PC-9 (cell line): ENCODE data around the gene ETF1. TPM values are rescaled to one million over a fixed set of nuclear protein-coding genes. Genes with fewer than 3 reads are reported as not detected.

Experiments used
- BruUV-seq: library from RNA; stranded (reverse); fragments of 400-500 nt; replicated peaks from 2 replicates; lab custom pipeline; 2021; lab: Mats Ljungman, UMichigan
- CTCF ChIA-PET: fragments of 300-600 bp; sonication (Branson Sonifier 250); formaldehyde crosslinking; loops from one replicate; lab custom pipeline; 2022; ENCODE audit warnings: antibody characterized with exemption; lab: Charles Lee
- POLR2A ChIA-PET: fragments of 300-600 bp; sonication (Branson Sonifier 250); formaldehyde crosslinking; loops from one replicate; lab custom pipeline; 2022; ENCODE audit warnings: antibody characterized with exemption; ENCODE audit not compliant: unreplicated experiment; lab: Charles Lee
- DNase-seq, 2 experiments: peaks; one replicate each; pipeline versions ENCODE4 v3.0.0 to v3.0.0-alpha.2; 2015 to 2022; ENCODE audit warnings: mixed read lengths in 1 of 2
- H2AFZ ChIP-seq: fragments of 200-600 bp; sonication (generic); 2 replicates; pipeline ENCODE4 v1.8.1; 2017; ENCODE audit warnings: antibody characterized with exemption
- H3F3A ChIP-seq: fragments of 200-600 bp; sonication (generic); 2 replicates; pipeline ENCODE4 v1.8.1; 2017; ENCODE audit warnings: antibody characterized with exemption, mild to moderate bottlenecking, low read depth; ENCODE audit not compliant: insufficient read depth
- H3K27ac ChIP-seq: fragments of 200-600 bp; sonication (generic); 2 replicates; pipeline ENCODE4 v1.6.1; 2016; ENCODE audit warnings: mixed run types
- H3K27me3 ChIP-seq: fragments of 200-600 bp; sonication (generic); 2 replicates; pipeline ENCODE4 v1.6.1; 2016; ENCODE audit warnings: low read depth, mixed run types; ENCODE audit not compliant: insufficient read depth
- H3K36me3 ChIP-seq: fragments of 200-600 bp; sonication (generic); 2 replicates; pipeline ENCODE4 v1.6.1; 2016; ENCODE audit warnings: low read depth, mixed run types
- H3K4me1 ChIP-seq: fragments of 200-600 bp; sonication (generic); replicated peaks from 2 replicates; pipeline ENCODE4 v1.6.1; 2016; ENCODE audit warnings: mixed run types; ENCODE audit not compliant: insufficient read depth
- H3K4me2 ChIP-seq: fragments of 200-600 bp; sonication (generic); 2 replicates; pipeline ENCODE4 v1.6.1; 2017; ENCODE audit warnings: mixed run types
- H3K4me3 ChIP-seq: fragments of 200-600 bp; sonication (generic); 2 replicates; pipeline ENCODE4 v1.6.1; 2016; ENCODE audit warnings: mixed run types
- H3K79me2 ChIP-seq: fragments of 200-600 bp; sonication (generic); 2 replicates; pipeline ENCODE4 v1.6.1; 2017; ENCODE audit warnings: low read depth, mixed run types
- H3K9me2 ChIP-seq: fragments of 200-600 bp; sonication (generic); 2 replicates; pipeline ENCODE4 v1.8.1; 2017; ENCODE audit warnings: mild to moderate bottlenecking; ENCODE audit not compliant: insufficient read depth
- H3K9me3 ChIP-seq: fragments of 200-600 bp; sonication (generic); 2 replicates; pipeline ENCODE4 v1.8.1; 2016; ENCODE audit warnings: low read depth; ENCODE audit not compliant: insufficient read depth
- H4K20me1 ChIP-seq: fragments of 200-600 bp; sonication (generic); 2 replicates; pipeline ENCODE4 v1.8.1; 2017; ENCODE audit not compliant: insufficient read depth
- CTCF ChIP-seq: fragments of 200-600 bp; sonication (generic); conservative IDR thresholded peaks from 2 replicates; pipeline ENCODE4 v1.6.1; 2017; ENCODE audit warnings: mixed run types, antibody characterized with exemption, mild to moderate bottlenecking, moderate library complexity
- EZH2 ChIP-seq: fragments of 200-600 bp; sonication (generic); IDR thresholded peaks from 2 replicates; pipeline ENCODE4 v1.8.0; 2017; ENCODE audit warnings: antibody characterized with exemption, low read depth
- intact Hi-C: fragments of 100-400 bp; cut with micrococcal nuclease; formaldehyde crosslinking; loops from one replicate; pipeline ENCODE4 v1.10.0; 2022; ENCODE audit not compliant: unreplicated experiment
- total RNA-seq: library from RNA; stranded (reverse); gene quantifications from 2 replicates; pipeline ENCODE4 v1.2.3, GENCODE V29; 2021

The ETF1 gene
- total RNA-seq, 1 experiment from 2014 or later = 84.9 TPM

- Histone ChIP-seq H3F3A (peaks cover 44% of the 10 kb centered on the region), H3K9me3 (no peaks in the 10 kb centered on the region), H3K79me2 (peaks cover 52% of the 10 kb centered on the region), H3K36me3 (peaks cover 31% of the 10 kb centered on the region), H3K4me2 (no peak overlapping the region), H4K20me1 (peaks cover 88% of the 10 kb centered on the region), H3K4me1 (no peaks in the 10 kb centered on the region), H3K9me2 (no peaks in the 10 kb centered on the region), H3K27ac (no peak overlapping the region), H2AFZ (no peak overlapping the region), H3K27me3 (no peaks in the 10 kb centered on the region), H3K4me3 (no peak overlapping the region)
- intact Hi-C loops = no loop called here
- no TSS peak for BruUV-seq
- DNase-seq = no peak
- no peak for TF ChIP-seq EZH2
- TF ChIP-seq CTCF = no peak
- POLR2A ChIA-PET = no interaction called here
- CTCF ChIA-PET = no interaction called here
These were observed 21.2 kb upstream of the ETF1 start for GRCh38 chr5:138564242-138564641.

DNA sequence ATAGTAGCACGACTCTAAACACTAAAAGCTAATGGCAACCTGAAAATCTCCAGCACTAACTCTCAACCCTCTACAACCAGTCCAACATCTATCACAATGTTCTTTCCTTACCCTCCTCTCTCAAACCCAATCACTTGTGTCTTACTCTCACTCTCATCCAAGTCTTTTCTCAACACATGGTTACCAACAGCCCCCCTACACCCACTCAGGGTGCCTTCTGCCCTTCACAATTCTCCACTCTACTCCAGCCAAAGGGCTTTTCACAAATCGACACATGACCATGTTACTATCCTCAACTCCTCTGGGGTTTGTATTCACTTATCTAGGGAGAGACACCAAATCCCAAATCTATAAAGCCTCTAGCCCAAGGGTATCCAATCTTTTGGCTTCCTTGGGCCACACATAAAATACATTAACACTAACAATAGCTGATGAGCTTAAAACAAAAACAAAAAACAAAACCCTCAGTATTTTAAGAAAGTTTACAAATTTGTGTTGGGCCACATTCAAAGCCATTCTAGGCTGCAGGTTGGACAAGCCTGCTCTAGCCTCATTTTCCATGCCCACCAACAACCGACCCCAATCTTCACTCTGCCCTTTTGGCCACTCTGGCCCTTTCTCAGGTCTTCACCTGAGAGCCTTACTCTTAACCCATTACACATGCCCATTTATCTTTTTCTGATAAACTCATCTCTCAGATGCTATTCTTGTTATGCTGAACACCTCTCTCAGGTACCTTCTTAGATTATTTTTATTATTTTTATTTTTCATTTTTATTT, 20.5 kb upstream of the ETF1 start:
- ChIA-PET CTCF (no interaction called here), POLR2A (no interaction called here)
- Histone ChIP-seq H3K9me3 (no peaks in the 10 kb centered on the region), H3K9me2 (no peaks in the 10 kb centered on the region), H4K20me1 (peaks cover 86% of the 10 kb centered on the region), H3K36me3 (peaks cover 38% of the 10 kb centered on the region), H3K4me1 (no peaks in the 10 kb centered on the region), H3F3A (peaks cover 46% of the 10 kb centered on the region), H3K79me2 (peaks cover 45% of the 10 kb centered on the region), H3K27ac (no peak overlapping the region), H3K4me2 (no peak overlapping the region), H2AFZ (no peak overlapping the region), H3K4me3 (no peak overlapping the region), H3K27me3 (no peaks in the 10 kb centered on the region)
- no TSS peak for BruUV-seq
- DNase-seq = no peak
- intact Hi-C loops = no loop called here
- TF ChIP-seq CTCF = no peak
- TF ChIP-seq EZH2 = no peak

GRCh38 chr5:138560971-138561370, 17.9 kb upstream of the ETF1 start:
- no peak for TF ChIP-seq EZH2
- TF ChIP-seq CTCF = no peak
- Histone ChIP-seq H3K27me3 (no peaks in the 10 kb centered on the region), H3K79me2 (peaks cover 24% of the 10 kb centered on the region), H3K4me3 (no peak overlapping the region), H4K20me1 (peaks cover 73% of the 10 kb centered on the region), H3F3A (peaks cover 57% of the 10 kb centered on the region), H3K9me3 (no peaks in the 10 kb centered on the region), H3K9me2 (no peaks in the 10 kb centered on the region), H3K4me1 (no peaks in the 10 kb centered on the region), H3K36me3 (peaks cover 41% of the 10 kb centered on the region), H2AFZ (no peak overlapping the region), H3K4me2 (no peak overlapping the region), H3K27ac (no peak overlapping the region)
- DNase-seq = no peak
- intact Hi-C loops = no loop called here
- ChIA-PET POLR2A (no interaction called here), CTCF (no interaction called here)
- BruUV-seq = no TSS peak
